HG03432 (cell line): ENCODE results near the gene ING1.
"Not testable (repeated sequence)": the region's sequence is repeated elsewhere in the genome, so short reads cannot be mapped to it uniquely, and the experiment has no call there.

ENCODE experiments used
- ATAC-seq: cut with Tn5 transposase; IDR thresholded peaks from one replicate; pipeline ENCODE4 v1.9.1; 2021; ENCODE audit warnings: mild to moderate bottlenecking, moderate library complexity; ENCODE audit not compliant: unreplicated experiment

ING1 gene

GRCh38 chr13:110714797-110715394 is 1.4 kb downstream of the ING1 start:
- no peak for ATAC-seq

- peak; percentile 59 for ATAC-seq
These were observed 2.1 kb downstream of the ING1 start for GRCh38 chr13:110715395-110716246.

- no peak for ATAC-seq
These were observed 2.7 kb downstream of the ING1 start for GRCh38 chr13:110716247-110716515.

- ATAC-seq, result no peak
These were observed 5.7 kb downstream of the ING1 start for GRCh38 chr13:110719036-110719710.

- no peak for ATAC-seq
These were observed 9.5 kb downstream of the ING1 start for GRCh38 chr13:110722971-110723370.

- ATAC-seq, result no peak
These were observed 10.1 kb downstream of the ING1 start for GRCh38 chr13:110723598-110723997.

- ATAC-seq, result not testable (repeated sequence)
These were observed 12.7 kb downstream of the ING1 start for GRCh38 chr13:110726153-110726552.

- ATAC-seq, result peak; percentile 53
These were observed 13.2 kb downstream of the ING1 start for GRCh38 chr13:110726726-110727125.

- ATAC-seq, result no peak
These were observed 17.6 kb downstream of the ING1 start for GRCh38 chr13:110731072-110731471.

- ATAC-seq, result no peak
These were observed 21.1 kb downstream of the ING1 start for GRCh38 chr13:110734561-110734960.

- ATAC-seq, result no peak
These were observed 24.1 kb downstream of the ING1 start for GRCh38 chr13:110737555-110737954.

GRCh38 chr13:110743687-110744086 is 30.2 kb downstream of the ING1 start:
- ATAC-seq, result no peak

GRCh38 chr13:110746438-110746837 is 32.9 kb downstream of the ING1 start:
- no peak for ATAC-seq

GRCh38 chr13:110748271-110748670 is 34.8 kb downstream of the ING1 start:
- ATAC-seq, result no peak

GRCh38 chr13:110756219-110756631 is 42.7 kb downstream of the ING1 start:
- no peak for ATAC-seq

- no peak for ATAC-seq
These were observed 43.8 kb downstream of the ING1 start for GRCh38 chr13:110757296-110757695.

- ATAC-seq, result no peak
These were observed 44.8 kb downstream of the ING1 start for GRCh38 chr13:110758195-110758805.

- ATAC-seq, result no peak
These were observed 46.2 kb downstream of the ING1 start for GRCh38 chr13:110759710-110760109.

- no peak for ATAC-seq
These were observed 47.1 kb downstream of the ING1 start for GRCh38 chr13:110760611-110761010.

- no peak for ATAC-seq
These were observed 53.4 kb downstream of the ING1 start for GRCh38 chr13:110766671-110767430.

- ATAC-seq, result no peak
These were observed 54.0 kb downstream of the ING1 start for GRCh38 chr13:110767476-110767875.
